HG03097 (cell line): ENCODE data around the gene MCEMP1.
A peak's percentile ranks its signal among the peaks of the same experiment; 100 is the strongest.

Experiments
- ATAC-seq: cut with Tn5 transposase; IDR thresholded peaks from one replicate; pipeline ENCODE4 v1.9.1; 2021; ENCODE audit not compliant: unreplicated experiment, low FRiP score

MCEMP1 gene, protein sequence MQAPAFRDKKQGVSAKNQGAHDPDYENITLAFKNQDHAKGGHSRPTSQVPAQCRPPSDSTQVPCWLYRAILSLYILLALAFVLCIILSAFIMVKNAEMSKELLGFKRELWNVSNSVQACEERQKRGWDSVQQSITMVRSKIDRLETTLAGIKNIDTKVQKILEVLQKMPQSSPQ

DNA sequence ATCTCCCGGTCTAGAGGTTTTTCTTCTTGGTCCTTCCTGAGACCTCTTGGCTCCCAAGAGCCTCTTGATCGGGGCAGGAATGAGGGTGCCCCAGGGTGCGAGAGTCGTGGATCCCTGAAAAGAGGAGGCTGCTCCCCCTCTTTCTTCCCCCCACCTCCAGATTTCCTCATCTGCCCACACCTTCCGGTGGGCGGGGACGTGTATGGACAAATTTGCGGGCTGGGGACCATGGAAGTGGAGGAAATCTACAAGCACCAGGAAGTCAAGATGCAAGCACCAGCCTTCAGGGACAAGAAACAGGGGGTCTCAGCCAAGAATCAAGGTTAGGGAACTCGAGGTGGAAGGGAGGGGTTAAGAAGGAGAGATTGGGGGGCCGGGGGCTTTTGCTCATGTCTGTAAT lies at the start of gene MCEMP1:
Gene MCEMP1 (plus strand): TSS at position 237 of the 400 bp plus-strand sequence. CDS start 31 bp downstream, at position 268.
- ATAC-seq, result no peak

DNA sequence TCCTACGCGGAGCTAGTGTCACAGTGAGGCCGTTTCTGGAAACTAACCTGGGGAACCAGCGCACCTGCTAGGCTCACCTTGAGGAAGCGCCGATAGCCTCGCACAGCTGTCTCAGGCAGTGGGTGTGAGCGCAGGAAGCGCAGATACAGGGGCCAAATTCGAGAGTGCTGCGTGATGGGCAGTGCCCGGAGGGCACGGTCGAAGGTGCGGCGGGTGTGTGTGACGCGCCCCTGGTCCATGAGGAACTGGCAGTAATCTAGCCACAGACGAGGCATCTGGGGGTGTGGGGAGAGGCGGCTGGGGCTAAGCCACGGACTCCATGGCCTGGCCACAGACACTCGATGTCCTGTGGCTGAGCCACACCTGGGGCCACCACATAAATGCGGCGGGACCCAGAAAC lies 49.7 kb upstream of the MCEMP1 start:
- ATAC-seq, result no peak

DNA sequence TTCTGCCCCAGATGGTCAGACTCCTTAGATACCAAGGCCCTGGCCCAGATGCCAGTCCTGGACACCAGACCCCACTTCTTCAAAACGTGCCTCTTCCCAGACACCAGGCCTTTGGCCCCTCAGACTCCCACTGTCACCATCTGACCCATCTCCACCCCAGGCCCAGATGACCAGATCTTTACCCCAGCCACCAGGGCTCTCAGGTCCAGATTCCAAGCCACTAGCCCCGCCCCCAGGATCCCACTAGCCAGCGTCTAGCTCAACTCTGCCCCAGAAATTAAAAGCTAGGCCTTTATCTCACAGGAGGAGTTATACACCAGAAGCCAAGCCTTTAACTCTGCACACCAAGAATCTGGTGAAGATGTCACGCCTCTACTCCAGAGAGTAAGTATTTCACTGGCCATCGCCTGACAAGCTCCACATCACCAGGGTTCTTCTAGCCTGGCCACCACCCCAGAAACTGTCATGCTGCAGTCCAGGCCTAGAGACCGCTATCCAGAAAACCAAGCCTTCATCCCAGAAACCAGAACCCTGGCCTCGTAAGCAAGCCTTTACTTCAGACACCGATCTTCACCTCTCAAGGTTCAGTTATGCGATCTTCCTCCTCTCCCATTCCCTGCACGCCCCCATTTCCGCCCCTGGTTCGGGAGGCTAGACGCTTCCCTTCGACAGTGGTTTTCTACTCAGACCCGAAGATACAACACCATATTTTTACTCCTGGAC lies 48.1 kb upstream of the MCEMP1 start:
- ATAC-seq, result no peak

DNA sequence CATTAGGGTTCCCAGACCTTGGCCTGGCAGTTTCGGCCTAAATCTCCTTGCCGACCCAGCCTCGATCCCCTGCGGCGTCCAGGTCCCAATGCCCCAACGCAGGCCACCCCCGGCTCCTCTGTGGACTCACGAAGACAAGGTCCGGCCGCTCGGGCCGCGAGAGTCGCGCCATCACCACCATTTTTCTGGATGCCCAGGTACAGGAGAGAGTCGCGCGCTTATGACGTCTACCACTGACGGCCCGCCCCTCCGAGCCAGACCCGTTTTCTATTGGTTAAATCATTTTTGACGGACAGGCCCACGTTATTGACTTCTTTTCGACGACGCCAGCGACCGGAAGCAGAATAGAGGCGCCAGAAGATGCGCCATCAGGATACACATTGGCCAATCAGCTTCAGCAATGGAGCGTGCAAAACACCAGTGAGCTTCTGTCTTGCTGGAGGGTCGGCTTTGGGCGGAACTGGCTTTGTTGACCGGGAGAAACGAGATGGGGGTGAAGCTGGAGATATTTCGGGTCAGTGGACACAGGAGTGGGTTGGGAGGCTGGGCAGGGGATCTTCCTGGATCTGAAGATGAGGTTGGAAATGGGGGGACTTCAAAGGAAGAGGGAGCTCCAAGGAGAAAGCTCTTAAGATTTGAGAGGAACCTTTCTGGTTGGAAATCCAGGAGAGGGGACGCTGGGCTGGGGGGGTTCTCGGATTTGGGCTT lies 47.4 kb upstream of the MCEMP1 start, which contains the start of the genes PET100 and XAB2:
Gene PET100 (plus strand): TSS at position 447 of the 708 bp plus-strand sequence. CDS start 41 bp downstream, at position 488.
Gene XAB2 (minus strand): TSS at position 199 of the 708 bp plus-strand sequence. CDS start 18 bp downstream, at position 181.
- ATAC-seq, result peak; percentile 81

GRCh38 chr19:7631577-7631976 lies 45.3 kb upstream of the MCEMP1 start:
- ATAC-seq, result no peak

DNA sequence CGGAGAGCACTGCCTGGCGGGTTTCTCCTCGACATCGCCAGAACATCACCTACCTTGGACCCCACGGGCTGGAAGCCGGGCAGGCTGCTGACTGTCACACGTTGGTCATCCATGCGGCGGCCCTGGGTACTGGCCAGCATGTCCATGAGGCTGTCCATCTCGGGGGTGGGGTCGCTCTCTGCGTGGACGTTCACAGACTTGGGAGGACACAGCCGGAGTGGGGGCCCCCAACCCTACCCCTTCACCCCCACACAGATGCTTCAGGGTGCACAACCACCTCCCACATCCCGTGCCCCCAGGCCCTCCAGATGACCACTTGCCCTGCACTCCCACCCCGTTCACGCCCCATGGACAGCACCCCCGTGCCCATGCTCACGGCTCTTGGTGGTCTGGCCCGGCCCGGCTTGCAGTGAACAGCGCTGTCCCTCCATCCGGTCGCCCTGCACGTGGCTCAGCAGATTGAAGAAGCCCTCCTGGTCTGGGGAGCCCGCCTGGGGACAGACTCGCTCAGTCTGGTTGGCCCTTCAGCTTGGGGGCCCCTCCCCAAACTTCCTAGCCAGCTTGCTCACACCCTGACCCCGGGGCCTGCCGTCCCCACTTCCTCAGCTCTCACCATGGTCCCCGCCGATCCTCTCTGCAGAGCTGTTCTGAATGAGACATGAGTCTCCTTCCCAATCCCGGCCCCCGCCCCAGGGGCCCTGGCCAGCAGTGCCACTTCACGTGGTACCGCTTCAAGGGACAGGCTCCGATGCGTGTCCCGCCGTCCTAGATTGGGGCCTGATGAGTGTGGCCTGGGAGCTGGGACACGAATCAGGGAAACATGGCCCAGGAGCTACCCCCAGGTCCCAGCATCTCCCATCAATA lies 44.3 kb upstream of the MCEMP1 start:
- ATAC-seq, result no peak

GRCh38 chr19:7633698-7634097 lies 43.2 kb upstream of the MCEMP1 start, which contains the start of gene PCP2:
Gene PCP2 (minus strand): TSS chr19:7633719. CDS start chr19:7633457, 262 bp downstream.
- ATAC-seq, result no peak

GRCh38 chr19:7635670-7636069 lies 41.2 kb upstream of the MCEMP1 start:
- ATAC-seq, result no peak

- ATAC-seq, result no peak
Observed at GRCh38 chr19:7636317-7636690, 40.6 kb upstream of the MCEMP1 start.

GRCh38 chr19:7636691-7637373 lies 40.1 kb upstream of the MCEMP1 start, which contains the start of gene STXBP2:
Gene STXBP2 (plus strand): TSS chr19:7637110. CDS start chr19:7637150, 40 bp downstream.
- peak; percentile 52 for ATAC-seq

- no peak for ATAC-seq
Observed at GRCh38 chr19:7637374-7638256, 39.3 kb upstream of the MCEMP1 start.

- ATAC-seq, result no peak
Observed at GRCh38 chr19:7638802-7639465, 38.0 kb upstream of the MCEMP1 start.

DNA sequence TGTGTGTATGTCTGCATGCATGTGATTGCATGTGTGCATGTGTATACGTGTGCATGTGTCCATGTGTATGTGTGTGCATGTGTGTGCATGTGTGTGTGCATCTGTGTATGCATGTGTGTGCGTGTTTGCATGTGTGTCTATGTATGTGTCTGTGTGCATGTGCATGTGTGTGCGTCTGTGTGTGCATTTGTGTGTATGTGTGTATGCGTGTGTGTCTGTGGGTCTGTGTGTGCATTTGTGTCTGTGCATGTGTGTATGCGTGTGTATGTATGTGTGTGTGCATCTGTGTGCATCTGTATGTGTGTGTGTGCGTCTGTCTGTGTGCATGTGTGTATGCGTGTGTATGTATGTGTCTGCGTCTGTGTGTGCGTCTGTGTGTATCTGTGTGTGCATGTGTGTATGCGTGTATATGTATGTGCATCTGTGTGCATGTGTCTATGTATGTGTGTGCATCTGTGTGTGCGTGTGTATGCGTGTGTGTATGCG lies 37.0 kb upstream of the MCEMP1 start:
- ATAC-seq, result no peak

GRCh38 chr19:7640803-7641202 lies 36.1 kb upstream of the MCEMP1 start:
- no peak for ATAC-seq

DNA sequence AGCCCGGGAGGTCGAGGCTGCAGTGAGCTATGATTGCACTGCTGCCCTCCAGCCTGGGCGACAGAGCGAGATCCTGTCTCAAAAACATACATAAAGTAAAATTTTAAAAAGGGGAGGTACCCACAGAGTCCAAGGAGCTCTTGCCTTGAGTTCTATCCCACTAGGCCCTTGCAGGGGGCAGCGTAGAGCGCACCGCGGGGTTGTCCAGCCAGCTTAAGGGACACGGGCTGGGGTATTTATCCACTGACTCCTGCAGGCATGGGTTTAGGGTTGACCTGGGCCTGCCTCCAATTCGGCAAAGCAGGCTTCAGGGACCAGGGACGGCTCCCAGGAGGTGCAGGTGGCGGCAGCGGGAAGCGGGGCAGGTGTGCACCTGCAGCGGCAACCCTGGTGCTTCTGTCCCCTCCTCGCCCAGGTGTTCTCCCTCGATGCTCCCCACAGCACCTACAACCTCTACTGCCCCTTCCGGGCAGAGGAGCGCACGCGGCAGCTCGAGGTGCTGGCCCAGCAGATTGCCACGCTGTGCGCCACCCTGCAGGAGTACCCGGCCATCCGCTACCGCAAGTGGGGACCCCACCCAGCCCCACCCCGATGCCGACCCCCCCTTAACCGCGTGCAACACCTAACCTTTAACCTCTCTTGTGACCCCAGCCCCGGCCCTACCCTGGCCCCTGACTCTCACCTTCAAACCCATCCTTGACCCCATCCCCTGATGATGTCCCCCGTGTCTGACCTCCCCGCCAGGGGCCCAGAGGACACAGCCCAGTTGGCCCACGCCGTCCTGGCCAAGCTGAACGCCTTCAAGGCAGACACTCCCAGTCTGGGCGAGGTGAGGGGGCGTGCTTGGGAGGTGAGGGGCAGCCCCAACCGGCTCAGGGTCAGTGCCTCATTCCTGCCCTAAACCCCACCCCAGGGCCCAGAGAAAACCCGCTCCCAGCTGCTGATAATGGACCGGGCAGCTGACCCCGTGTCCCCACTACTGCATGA lies 35.3 kb upstream of the MCEMP1 start:
- no peak for ATAC-seq

DNA sequence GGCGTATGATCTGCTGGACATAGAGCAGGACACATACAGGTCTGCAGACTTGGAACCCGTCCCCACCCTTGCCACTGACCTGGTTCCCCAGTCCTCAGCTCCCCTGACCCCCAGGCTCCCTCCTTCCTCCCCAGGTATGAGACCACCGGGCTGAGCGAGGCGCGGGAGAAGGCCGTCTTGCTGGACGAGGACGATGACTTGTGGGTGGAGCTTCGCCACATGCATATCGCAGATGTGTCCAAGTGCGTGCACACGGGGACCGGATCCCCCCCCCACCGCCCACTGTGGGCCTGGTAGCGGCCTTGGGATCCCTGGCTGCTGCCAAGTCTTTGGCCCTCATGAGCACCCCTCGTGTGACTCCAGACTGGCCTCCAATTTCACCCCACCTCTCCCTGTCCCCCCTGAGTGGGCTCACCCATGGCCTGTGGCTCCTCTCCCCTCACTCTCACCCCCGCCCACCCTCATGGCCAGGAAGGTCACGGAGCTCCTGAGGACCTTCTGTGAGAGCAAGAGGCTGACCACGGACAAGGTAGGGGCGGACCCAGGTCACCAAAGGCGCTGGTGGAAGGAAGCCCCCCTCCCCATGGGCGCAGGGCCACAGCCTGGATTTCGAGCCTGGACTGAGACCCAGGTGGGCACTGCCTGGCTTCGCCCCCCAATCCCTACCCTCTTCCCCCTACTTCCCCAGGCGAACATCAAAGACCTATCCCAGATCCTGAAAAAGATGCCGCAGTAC lies 34.4 kb upstream of the MCEMP1 start:
- ATAC-seq, result no peak
